GM12878 (cell line): ENCODE data around the gene ALKBH2.

Experiments used
- CTCF ChIP-seq, 3 experiments: IDR thresholded peaks in 2 of 3; conservative IDR thresholded peaks in 1 of 3; 2 replicates each; pipeline ENCODE4 v1.5.1; 2011; ENCODE audit warnings: low read depth in 3 of 3, low read length in 3 of 3, mild to moderate bottlenecking in 3 of 3, control low read depth in 2 of 3, moderate library complexity in 2 of 3, inconsistent platforms in 1 of 3, mixed read lengths in 1 of 3; ENCODE audit not compliant: control insufficient read depth in 2 of 3, insufficient read depth in 1 of 3; ENCODE audit errors: extremely low read depth in 1 of 3
- NRF1 ChIP-seq: conservative IDR thresholded peaks from 2 replicates; pipeline ENCODE4 v1.6.1; 2011; ENCODE audit warnings: mild to moderate bottlenecking, low read depth, low read length, improper control_type of control experiment
- RAD51 ChIP-seq: fragments of 450-650 bp; IDR thresholded peaks from 2 replicates; pipeline ENCODE4 v1.6.1; 2016; ENCODE audit warnings: moderate library complexity, mild to moderate bottlenecking, inconsistent platforms
- RBBP5 ChIP-seq: fragments of 200-600 bp; sonication (generic); conservative IDR thresholded peaks from 2 replicates; pipeline ENCODE4 v1.6.1; 2016
- TF ChIP-seq, protein P1 (sequence below): IDR thresholded peaks from 2 replicates; pipeline ENCODE4 v1.6.1; 2012; ENCODE audit warnings: low read depth, low read length, improper control_type of control experiment

GRCh38 chr12:109140560-109140959 is 47.3 kb upstream of the ALKBH2 start:
- TF ChIP-seq RAD51 (no peak), RBBP5 (no peak), CTCF (IDR thresholded peaks at IDR 0.05 in 2 of 3, conservative IDR thresholded peaks at IDR 0.05 in 1 of 3; ENCODE audit: control insufficient read depth in 2 of 3, extremely low read depth in 1 of 3, insufficient read depth in 1 of 3, low read depth in 3 of 3, low read length in 3 of 3) (no peak), NRF1 (no peak)
- TF ChIP-seq, protein P1, sequence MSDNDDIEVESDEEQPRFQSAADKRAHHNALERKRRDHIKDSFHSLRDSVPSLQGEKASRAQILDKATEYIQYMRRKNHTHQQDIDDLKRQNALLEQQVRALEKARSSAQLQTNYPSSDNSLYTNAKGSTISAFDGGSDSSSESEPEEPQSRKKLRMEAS = no peak
